Measurements from ENCODE around the gene CYP2R1.
A peak's percentile ranks its signal among the peaks of the same experiment; 100 is the strongest.
"Not testable (repeated sequence)": the region's sequence is repeated elsewhere in the genome, so short reads cannot be mapped to it uniquely, and the experiment has no call there.

The CYP2R1 gene

DNA sequence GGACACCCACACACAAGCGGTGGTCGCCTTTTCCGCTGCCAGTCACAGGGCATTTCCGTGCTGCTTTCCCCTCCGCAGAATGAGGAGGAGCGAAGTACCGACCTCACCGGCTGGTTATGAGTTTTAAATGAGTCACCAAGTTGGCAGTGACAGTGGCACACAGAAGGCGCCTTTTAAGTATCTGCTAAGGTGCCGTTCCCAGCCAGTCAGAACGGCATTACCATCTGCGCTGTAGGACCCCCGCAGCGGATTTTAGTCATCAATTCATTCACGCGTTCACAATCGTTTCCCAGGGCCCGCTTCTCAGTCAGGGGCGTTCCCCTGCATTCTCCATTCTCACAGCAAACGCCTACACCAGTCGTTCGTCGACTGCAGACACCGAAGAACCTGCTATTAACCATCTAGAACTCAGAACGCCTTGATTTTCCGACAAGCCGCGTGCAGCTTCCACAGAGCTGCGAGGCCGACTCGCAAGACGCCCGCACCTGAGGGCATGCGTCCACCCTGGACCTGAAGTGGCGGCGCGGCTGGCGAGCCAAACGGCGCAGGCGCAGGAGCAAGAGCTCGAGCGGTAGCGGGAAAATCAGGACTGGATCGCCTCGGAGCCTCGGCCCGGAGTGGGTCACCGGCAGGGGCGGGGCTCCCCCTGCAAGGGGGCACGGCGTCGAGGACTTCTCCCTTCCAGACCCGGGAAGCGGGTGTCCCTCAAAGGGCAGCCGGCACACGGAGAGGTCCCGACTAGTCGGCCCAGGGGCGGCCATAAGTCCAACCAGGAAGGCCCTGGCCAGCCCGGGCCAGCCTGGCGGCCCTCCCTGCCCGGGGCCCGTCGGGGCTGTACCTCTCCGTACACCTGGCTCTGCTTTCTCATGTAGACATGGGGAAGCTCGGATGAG is 642 bp downstream of the CYP2R1 start:
- DNase-seq: peak; percentile 88 to 93

DNA sequence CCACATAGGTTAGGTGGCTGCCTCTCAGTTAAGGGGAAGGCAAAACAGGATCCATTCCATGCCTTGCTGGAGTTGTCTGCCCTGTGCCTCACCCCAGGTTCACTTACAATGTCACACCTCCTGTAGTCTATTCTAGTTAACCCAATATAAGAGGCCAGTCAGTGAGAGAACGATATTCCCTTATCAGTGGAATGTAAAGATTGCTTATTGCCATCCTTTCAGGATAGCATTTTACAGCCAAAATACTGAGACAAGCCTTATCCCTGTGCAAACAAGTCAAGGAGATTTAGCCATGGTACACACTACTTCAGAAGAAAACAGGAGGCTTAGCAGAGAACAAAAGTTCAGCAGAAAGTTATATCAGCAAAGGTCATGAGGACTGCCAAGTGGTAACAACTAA is 5.5 kb downstream of the CYP2R1 start:
- no peak for DNase-seq

- DNase-seq: no peak
Measured at GRCh38 chr11:14884667-14885273, 7.3 kb downstream of the CYP2R1 start.

- not testable (repeated sequence) for DNase-seq
Measured at GRCh38 chr11:14883683-14884082, 8.3 kb downstream of the CYP2R1 start.

- no peak for DNase-seq
Measured at GRCh38 chr11:14882196-14882595, 9.8 kb downstream of the CYP2R1 start.

DNA sequence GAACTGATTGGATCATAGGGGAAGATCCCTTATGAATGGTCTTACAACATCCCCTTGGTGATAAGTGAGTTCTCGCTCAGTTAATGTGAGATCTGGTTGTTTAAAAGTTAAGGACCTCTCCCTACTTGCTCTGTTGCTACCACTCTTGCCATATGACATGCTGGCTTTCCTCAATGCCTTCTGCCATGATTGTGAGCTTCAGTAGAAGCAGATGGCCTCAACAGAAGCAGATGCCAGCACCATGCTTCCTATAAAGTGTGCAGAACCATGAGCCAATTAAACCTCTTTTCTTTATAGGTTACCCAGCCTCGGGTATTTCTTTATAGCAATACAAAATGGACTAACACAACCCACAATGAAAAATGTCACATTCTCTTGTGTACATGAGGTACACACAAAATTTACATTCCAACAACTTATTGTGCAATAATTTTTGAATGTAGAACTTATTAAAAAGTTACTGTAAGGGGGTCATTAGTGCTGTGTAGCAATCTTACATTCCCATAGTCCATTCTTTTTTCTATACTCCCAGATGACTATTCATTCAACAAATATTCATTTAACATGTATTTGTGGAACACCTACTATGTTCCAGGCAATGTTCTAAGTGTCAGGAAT is 10.3 kb downstream of the CYP2R1 start:
- DNase-seq: no peak

- DNase-seq: no peak
Measured at GRCh38 chr11:14875163-14875562, 16.9 kb downstream of the CYP2R1 start.

DNA sequence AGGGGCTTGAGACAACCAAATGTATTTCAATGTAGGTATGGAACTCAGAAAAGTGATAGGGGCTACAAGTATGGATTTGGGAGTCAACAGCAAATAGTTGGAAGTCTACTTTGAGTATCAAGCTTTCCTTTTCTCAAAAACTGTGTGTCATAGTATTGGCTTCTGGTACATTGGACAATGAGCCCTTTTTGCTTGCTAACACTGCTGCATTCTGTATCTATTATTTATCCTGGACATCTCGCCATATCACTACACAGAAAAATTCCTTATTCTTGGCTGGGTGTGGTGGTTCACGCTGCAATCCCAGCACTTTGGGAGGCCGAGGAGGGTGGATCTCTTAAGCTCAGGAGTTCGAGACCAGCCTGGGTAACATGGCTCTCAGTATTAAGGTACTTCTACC is 18.4 kb downstream of the CYP2R1 start:
- DNase-seq: no peak

- no peak for DNase-seq
Measured at GRCh38 chr11:14872032-14872431, 20.0 kb downstream of the CYP2R1 start.

GRCh38 chr11:14863775-14864174 is 28.3 kb downstream of the CYP2R1 start:
- not testable (repeated sequence) for DNase-seq

DNA sequence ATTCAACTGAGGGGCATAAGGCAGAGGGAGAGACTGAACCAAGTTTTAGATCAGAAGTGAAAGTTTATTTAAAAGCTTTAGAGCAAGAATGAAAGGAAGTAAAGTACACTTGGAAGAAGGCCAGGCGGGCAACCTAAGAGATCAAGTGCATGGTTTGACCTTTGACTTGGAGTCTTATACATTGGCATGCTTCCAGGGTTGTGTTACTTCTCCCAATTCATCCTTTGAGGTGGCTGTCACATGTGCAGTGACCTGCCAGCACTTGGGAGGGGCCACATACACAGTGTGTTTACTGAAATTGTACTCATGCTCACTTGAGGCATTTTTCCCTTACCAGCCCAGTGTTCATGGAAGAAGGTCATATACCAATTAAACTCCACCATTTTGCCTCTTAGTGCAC is 30.4 kb downstream of the CYP2R1 start:
- DNase-seq: no peak

DNA sequence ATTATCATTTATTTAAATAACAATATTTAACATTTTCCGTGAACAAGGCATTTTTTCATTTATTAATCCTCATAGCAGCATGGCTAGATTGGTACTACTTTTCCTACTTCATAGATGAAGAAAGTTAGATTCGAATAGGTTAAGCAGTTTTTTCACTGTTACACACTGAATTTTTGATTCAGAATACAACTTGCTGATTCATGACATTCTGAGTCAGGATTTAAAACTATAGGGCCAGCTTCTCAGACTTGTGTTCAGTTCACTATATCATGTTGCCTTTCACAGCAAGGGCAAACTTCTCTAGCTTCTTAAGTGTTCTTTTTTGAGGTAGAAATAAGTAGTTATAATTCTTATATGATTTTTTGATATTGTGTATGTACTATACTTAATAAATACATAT is 31.5 kb downstream of the CYP2R1 start:
- DNase-seq: no peak

- DNase-seq: no peak
Measured at GRCh38 chr11:14858404-14858803, 33.6 kb downstream of the CYP2R1 start.

DNA sequence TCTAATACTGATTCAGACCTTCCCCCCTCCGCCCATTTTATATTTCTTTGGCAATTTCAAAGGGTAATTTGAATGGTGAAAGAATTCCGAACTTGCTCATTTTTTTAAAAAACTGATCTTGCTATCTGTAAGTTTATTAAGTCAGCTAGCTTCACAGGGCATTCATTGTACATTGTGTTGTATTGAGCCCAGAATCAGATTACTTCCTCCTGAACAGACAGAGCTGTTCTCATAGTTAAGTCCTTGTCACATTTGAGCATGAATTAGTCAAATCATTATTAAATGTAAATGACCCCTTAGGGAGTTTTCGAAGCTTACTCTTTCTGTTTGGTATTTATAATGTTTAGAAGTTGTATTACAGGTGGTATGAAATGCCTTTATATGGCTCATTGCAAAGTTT is 34.4 kb downstream of the CYP2R1 start:
- DNase-seq: no peak

DNA sequence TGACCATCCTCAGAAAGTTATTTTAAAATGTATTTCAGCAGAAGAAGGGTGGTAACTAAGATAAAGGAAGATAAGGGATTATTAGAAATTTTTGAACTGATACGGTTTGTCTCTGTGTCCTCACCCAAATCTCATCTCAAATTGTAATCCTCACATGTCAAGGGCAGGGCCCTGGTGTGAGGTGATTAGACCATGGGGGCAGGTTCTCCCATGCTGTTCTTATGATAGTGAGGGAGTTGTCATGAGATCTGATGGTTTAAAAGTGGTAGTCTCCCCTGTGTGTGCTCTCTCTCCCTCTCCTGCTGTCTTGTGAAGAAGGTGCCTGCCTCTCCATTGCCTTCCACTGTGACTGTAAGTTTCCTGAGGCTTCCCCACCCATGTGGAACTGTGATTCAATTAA is 36.1 kb downstream of the CYP2R1 start:
- no peak for DNase-seq

DNA sequence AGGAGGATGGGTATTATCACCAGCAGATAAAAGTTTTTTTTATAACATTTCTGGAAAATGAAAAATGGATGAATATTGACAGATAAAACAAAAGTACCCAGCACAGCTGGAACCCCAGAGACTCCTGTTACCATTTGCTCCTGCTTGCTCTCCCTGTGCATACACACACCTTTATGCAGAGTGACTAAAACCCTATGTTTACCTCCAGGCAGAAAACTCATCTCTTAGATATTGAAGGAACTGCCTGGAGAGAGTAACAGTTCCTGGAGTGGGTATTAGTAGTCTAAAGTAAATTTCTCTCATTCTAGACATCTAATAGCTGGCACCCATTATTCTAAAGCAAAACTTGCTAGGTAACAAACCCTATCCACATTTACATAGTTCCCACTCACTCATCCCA is 38.0 kb downstream of the CYP2R1 start:
- DNase-seq: no peak

DNA sequence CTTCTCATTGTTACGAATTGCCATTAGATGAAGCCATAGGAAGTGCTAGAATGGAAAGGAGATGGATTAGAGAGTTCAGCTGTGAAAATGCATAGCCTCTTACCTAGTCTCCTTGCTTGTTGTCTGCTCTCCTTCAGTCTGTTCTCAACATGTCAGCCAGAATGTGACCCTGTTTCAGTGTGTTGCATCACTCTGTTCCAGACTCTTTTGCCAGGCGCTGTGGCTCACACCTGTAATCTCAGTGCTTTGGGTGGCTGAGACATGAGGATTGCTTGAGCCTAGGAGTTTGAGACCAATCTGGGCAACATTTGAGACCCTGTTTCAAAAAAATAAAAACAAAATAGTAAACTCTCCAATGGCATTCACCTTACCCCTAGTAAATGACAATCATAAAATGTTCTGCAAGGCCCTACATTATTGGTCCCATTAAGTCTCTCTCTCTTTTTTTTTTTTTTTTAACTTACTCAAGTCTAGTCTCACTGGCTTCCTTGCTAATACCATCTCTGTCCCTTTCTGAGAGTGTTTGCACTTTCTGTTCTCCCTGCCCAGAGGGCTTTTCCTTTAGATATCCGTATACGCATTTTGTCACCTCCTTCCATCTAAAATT is 39.4 kb downstream of the CYP2R1 start:
- peak in 1 of 2 experiments; percentile 72 for DNase-seq

DNA sequence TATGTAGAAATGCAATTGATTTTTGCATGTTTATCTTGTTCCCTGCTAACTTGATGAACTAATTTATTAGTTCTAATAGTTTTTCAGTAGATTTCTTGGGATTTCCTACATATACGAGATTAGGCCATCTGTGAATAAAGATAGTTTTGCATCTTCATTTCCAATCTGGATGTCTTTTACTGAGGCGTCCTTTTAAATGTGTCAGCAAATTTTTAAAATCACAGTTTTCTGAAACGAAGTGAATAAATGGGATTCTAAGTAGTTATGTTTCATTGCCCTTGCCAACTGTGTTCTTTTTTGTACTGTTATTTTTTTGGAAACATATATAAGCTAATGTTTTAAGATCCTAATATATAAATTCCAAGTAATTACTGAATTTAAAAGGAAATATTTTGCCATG is 50.0 kb downstream of the CYP2R1 start:
- no peak for DNase-seq

GRCh38 chr11:14835496-14836492 is 56.2 kb downstream of the CYP2R1 start:
- DNase-seq: no peak

Data from NCI-H1930 (cell line).